GM18873 (cell line): ENCODE data around the gene DQX1.
"Not testable (repeated sequence)": the region's sequence is repeated elsewhere in the genome, so short reads cannot be mapped to it uniquely, and the experiment has no call there.

Source experiments
- ATAC-seq: cut with Tn5 transposase; IDR thresholded peaks from one replicate; pipeline ENCODE4 v1.9.1; 2021; ENCODE audit warnings: mild to moderate bottlenecking, moderate library complexity, moderate number of reproducible peaks; ENCODE audit not compliant: unreplicated experiment, low FRiP score

DQX1 gene, protein sequence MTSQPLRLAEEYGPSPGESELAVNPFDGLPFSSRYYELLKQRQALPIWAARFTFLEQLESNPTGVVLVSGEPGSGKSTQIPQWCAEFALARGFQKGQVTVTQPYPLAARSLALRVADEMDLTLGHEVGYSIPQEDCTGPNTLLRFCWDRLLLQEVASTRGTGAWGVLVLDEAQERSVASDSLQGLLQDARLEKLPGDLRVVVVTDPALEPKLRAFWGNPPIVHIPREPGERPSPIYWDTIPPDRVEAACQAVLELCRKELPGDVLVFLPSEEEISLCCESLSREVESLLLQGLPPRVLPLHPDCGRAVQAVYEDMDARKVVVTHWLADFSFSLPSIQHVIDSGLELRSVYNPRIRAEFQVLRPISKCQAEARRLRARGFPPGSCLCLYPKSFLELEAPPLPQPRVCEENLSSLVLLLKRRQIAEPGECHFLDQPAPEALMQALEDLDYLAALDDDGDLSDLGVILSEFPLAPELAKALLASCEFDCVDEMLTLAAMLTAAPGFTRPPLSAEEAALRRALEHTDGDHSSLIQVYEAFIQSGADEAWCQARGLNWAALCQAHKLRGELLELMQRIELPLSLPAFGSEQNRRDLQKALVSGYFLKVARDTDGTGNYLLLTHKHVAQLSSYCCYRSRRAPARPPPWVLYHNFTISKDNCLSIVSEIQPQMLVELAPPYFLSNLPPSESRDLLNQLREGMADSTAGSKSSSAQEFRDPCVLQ

DNA sequence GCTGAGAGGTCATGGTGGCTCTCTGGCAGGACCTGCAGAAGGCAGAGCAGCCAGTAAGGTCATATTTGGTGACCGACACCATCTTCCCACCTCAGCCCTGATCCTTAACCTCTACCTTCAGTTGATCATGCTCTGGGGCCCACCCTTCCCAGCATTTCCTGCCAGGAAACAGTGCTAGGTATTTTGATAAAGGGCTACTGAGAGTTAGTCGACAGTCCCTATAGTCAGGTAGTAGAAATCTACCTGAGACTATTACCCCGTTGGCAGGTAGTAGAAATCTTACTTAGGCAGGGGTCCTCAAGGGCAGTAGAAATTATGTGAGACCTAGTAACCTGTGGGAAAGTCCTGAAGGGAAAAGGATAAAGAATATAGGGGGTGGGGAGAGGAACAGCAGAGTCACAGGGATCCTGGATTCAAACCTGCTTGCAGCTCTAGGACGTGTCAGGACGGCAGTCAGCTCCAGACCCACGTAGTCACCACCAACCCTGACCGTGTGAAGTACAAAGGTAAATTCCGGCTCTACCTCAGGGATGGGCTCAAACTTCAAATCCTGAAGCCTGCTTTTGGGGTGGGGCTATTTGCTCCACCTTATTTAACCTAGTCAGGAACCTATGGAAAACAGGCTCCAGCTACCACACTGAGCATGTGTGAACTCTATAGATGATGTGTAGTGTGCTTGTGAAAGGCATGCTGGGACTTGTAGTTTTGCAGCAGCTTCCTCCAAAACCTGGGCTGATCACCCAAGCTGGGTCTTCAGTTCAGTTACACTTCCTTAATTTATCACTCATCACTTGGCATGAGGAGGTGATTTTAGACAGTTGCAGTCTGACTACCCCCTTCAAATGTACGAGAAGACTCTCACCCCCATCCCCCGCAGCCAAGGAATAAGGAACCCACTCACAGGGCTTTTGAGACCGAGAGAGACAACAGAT lies at the start of gene DQX1:
Gene DQX1 (minus strand): TSS at position 515 of the 932 bp plus-strand sequence. CDS start 502 bp downstream, at position 13.
- ATAC-seq = no peak

DNA sequence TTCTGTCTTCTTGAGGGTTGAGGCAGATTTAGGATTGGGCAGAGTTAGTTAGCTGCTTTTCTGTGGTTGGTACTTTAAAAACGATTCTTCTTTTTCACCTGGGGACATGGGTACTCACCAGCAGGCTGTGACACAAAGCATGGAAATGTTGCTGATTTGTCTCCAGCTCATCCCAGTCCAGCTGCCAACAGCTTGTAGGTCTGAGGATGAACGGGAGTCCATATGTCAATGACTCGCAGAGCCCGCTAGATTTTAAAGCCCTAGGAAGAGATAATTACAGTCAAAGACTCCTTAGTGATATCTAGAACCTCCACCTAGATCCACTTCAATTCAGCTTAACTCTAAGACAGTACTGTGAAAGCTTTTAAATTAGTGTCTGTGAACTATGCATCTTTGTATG lies 49.3 kb upstream of the DQX1 start:
- no peak for ATAC-seq

DNA sequence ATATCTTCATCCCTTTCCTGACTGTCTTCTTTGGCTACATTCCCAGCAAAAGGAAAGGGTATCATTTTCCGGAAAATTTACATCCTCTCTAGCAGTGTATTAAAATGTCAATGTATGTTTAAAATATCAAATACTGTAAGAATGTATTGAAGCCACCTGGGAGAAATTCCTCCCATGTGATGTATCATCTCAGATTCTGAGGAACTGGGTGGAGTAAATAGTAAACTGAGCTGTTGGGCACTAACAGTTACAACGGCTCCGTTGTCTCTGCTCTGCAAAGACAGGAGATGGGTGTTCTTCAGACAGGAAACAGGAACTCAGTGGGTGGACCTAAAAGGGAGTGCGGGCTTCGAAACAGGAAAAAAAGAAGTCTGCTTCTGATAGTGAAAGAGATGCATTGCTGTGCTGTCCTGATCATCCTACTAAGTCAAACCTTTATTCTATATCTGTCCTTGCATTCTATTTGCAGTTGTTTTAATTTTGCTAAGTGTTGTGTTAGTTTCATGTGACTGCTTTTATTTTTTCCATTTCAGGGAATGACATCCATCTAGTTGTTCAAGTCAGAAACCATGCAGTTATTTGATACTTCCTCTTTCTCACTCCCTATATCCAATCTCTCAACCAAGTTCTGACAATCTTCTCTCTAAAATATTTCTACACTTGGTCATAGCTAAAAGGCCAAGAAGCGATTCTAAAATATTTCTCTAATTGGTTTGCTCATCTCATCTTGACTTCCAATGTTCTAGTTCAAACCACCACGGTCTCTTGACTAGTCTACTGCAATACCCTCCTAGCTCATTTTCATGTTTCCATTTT lies 47.9 kb upstream of the DQX1 start:
- ATAC-seq = no peak

DNA sequence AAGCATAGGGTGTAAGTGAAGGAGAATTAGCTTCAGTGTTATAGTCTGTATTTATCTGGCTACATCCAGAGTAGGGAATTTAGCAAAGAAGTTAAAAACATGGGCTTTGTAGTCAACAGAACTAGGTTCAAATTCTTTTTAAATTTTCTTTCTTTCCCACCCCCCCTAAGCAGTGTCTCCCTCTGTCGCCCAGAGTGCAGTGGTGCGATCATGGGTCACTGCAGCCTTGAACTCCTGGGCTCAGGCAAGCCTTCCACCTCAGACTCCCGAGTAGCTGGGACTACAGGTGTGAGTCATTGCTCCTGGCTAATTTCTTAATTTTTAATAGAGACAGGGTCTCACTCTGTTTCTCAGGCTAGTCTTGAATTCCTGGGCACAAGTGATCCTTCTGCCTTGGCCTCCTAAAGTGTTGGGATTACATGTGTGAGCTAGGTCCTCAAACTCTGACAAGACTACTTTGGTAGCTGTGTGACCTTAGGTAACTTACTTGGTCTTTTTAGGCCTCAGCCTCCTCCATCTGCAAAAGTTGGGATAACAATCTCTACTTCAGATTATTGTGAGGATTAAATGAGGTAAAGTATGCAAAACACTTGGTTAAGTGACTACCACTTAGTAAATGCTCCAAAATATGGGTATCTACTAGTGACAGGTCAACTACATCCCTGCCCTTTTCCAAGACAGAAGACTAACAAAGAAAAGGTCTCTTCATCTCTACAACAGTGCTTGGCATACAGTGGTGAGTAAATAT lies 46.3 kb upstream of the DQX1 start:
- ATAC-seq = no peak

DNA sequence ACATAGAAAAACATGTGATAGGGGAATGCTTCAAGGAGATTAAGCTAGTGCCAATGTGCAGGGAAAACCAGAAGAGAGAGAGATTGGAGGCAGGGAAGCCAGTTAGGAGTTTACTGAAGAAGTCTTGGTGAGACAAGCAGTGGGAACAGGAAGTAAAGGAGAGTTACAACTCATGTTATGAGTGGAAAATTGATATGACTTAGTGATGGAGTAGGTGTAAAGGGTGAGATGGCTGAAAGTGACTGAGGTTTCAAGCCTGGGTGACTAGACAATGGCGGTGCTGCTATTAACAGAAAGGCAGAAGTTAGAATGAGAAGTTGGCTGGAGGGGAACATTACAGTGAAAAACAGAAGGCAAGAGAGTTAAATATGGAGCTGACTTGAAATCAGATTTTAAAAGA lies 45.0 kb upstream of the DQX1 start:
- peak; percentile 67 for ATAC-seq

DNA sequence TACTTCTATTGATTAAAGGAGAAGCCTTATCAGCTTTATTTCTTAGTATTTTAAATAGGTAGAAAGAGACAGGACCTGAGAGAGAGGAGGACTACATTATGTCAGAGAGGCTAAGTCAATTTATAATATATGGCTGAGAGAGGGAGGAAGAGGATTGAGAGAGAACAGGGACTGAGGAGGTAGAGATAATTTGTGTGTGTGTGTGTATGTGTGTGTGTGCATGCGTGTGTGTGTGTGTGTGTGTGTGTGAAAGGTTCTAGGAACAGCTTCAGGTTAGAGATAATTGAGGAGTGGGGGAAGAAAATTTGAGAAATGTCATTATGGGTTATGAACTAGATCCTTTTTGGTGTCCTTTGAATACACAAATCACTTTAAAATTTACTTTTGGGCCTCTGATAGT lies 43.7 kb upstream of the DQX1 start:
- ATAC-seq = no peak

DNA sequence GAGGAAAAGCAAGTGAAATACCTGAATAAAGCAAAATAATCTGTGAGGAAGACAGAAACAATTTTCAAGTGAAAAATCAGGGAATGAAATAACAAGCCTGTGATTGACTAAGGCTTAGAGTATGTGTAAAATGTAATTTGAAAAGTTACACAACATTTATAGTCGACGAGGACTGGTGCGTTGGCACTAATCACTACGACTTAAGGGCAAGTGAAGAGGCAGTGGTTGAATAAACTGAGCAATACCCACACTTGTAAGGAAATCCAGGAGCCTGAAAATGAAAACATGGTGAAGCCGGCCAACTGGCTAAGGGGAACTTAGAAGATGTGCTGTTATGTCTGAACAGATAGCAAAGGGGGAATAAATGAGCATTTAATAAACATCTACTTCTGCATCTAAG lies 41.9 kb upstream of the DQX1 start:
- ATAC-seq = no peak

DNA sequence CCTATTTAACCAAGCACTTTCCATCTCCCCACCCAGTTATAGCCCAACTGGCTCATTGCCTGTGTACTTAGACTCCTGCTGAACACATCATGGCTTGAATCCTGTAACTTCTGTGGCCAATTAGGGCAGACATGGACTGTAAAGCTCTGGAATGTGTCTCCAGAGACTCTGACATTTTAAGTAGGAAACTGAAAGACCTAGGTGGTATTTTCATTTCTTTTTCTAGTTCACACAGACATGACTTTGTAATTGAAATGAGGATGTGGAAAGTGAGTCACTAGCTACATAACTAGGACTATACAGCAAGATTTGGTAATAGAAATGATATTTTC lies 40.7 kb upstream of the DQX1 start:
- ATAC-seq = no peak

DNA sequence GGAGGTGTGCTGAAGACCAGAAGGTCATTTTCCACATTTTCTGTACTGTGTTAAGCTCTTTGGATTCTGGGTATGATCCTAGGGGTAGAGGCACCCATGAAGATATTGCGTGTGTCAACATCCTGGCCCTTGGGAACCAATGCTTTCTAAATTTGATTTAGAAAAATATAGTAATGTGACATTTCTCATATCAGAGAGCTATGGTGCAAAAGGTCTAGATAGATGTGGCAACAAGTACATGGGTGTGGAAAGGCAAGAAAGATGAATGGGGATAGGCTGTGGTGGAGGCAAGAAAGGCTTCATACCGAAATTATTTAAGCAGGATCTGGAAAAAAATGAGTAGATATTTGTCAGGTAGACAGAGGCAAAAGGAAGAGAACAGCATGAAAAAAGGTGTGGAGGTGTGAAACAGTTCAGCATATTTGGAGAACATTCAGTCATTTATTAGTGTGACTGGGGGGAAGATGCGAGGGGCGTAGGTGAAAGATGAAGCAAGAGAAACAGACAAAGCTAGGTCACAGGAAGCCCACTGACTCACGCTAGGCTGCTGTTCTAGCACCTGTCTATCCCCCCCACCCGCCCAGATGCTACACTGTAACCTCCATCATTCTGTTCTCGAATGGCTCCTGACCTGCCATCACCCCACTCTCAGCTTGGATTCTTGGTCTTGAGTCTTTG lies 40.2 kb upstream of the DQX1 start:
- no peak for ATAC-seq

DNA sequence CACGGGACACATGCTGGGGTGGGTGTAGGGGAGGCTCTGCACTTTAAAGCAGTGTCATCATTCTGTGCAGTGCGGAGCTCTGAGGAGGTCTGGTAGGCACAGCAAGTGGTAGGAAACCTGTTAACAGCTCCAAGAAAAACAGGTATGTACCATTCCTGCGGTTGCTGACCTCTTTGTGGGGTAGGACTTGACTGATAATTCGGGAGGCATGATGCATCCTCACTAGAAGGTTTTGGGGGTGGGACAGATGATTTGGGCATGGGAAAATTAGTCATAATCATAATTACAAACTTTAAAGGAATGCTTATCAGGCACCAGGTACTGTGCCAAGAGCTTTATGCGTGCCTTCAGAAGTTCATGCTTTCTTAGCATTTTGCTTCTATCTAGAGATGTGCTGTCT lies 38.2 kb upstream of the DQX1 start:
- no peak for ATAC-seq

DNA sequence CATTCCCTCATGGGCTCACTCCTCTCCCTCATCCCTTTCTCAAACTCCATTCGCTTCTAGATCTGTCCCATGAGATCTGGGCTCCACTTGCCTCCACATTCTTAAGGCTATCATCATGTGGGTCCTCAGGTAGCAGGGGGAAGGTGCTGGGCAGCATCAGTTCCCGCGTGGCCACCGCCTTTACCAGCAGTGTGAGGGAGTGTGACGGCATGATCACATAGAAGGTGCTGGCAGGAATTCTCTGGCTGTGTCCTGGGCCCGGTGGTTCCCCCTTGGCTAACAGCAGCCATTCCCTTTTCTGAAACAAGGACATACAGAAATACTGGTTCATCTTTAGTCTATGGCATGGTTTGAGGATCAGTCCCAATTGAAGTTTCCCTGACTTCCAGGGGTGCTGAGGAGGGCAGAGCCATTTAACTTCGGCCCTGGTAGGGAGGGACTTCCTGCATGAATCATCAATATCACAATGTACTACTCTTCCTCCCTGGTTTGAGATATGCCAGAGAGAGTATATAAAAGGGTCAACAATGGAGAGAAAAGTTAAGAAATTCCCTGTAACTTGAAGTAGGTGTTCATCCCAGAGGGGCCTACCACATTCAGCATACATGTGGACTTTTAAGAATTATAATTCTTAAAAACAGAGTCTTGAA lies 36.2 kb upstream of the DQX1 start:
- no peak for ATAC-seq

DNA sequence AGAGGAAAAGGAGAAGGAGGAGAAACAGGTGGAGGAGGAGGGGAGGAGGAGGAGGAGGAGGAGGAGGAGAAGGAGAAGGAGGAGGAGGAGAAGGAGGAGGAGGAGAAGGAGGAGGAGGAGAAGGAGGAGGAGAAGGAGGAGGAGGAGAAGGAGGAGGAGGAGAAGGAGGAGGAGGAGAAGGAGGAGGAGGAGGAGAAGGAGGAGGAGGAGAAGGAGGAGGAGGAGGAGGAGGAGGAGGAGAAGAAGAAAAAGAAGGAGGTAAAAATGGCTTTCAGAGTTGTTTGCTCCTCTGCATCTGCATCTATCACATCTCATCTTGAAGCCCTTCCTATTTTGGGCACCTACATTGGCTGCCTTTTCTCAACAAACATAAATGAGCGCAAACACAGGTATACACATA lies 35.0 kb upstream of the DQX1 start:
- ATAC-seq = not testable (repeated sequence)

DNA sequence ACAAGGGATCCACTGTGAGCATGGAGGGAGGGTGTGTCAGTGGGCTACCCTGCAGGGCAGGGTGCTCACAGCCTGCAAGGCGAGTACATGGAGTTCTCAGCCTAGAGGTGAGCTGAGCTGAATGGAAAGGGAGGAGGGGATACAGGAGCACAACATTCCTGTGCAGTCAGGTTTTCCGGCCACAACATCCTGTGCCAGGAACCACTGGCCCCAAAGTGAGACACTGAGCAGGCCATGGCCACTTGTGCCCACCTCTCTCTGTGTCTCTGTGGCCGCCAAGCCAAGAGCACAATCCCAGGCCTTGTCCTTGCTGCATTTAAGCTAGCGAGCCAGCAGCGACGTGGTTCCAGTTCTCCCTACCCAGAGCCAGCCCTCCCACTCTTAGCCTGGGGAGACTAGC lies 34.6 kb upstream of the DQX1 start:
- no peak for ATAC-seq

DNA sequence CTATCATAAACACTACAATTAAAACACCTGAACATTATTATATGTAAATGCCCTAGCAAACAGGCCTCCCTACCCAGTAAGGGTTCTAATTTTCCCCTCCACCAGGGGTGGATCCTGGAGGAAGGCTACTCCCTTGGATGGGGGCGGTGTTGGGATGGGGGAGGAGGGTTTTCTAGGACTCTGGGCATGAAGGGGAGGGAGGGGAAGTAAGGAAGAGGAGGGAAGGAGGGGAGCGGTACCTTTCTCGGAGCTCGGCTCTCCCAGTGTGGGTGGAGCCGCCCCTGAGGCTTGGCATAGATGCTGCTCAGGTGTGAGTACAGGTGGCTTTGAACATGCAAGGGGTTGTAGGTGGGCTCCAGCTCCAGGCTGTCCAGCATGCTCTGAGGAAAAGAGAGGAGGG lies 33.9 kb upstream of the DQX1 start:
- ATAC-seq = no peak

DNA sequence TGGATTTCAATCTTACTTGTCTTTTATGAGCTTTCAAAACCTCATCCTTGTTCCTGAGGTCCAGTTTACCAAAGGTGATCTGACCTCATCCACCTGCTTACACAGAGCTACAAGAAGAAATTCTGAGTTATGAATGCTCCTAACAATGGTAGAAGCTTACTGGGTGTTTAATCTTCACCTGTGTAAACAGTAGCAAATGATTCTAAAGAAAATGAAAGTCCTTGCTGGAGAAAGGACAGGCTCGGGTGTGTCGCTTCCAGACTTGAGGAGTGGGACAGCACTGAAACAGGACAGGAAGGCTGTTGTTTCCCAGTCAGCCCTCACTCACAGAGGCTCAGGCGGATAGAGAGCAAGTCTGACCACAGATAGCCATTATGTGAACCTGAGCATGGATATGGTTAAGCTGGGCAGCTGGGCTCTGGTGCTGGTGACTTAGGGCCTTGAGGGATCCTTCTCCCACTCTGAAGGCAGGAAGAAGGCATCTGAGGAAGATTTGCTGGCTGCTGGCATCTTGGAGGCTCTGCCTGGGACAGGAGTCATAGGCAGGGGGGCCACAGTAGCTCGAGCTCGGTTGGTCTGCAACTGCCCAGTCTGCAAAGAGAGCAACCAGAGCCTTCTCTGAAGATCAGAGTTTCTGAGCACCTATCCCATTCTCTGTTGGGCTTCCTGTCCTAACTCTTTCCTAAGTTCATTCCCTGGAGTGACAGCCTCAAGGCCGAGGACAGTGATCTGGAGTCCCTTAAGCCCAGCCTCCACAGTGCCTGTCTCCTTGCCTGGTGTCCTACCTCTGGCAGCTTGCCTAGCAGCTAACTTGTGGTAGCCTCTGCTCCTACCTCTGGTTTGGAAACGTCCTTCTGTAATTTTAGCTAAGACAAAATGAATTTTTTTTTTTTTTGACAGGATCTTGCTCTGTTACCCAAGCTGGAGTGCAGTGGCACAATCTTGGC lies 32.5 kb upstream of the DQX1 start:
- ATAC-seq = no peak

DNA sequence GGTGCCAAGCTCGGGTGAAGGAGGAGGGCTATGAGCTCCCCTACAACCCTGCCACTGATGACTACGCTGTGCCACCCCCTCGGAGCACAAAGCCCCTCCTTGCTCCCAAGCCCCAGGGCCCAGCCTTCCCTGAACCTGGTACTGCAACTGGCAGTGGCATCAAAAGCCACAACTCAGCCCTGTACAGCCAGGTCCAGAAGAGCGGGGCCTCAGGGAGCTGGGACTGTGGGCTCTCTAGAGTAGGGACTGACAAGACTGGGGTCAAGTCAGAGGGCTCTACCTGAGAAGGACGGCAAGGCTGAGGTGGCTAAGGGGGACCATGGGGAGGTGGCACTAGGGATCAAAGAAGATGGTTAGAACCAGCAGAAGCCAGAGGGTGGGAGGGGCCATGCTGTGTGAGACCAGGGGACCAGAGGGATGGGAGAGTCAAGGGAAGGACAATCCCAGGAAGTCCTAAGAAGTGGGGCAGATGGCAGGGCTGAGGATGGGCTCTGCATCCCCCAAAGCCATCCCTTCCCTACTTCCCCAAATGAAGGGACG lies 30.9 kb upstream of the DQX1 start:
- ATAC-seq = no peak

DNA sequence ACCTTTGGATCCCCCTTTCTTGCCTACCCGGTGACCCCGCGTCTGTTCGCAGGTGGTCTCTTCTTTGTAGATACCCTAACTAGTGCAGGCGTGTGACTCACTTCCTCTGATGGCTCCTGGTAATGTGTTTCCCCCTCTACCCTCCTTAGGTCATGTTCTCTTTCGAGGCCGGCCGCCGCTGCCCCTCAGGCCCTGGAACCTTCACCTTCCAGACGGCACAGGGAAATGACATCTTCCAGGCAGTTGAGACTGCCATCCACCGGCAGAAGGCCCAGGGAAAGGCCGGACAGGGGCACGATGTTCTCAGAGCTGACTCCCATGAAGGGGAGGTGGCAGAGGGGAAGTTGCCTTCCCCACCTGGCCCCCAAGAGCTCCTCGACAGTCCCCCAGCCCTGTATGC lies 30.1 kb upstream of the DQX1 start:
- ATAC-seq = no peak
